Upper lobe of left lung (tissue), 4 donors: ENCODE data around the gene CNTNAP2.

Experiments
- EP300 ChIP-seq, 4 donors: sonication (generic); formaldehyde crosslinking; IDR thresholded peaks; one replicate each; pipeline ENCODE4 v1.5.1; 2017; ENCODE audit warnings: antibody characterized with exemption in 4 of 4, control low read depth in 2 of 4
- POLR2A ChIP-seq, 4 donors: fragments of 450-650 bp; IDR thresholded peaks; one replicate each; pipeline ENCODE4 v1.5.1; 2016 to 2017; ENCODE audit warnings: antibody characterized with exemption in 4 of 4, mild to moderate bottlenecking in 2 of 4
- POLR2AphosphoS5 ChIP-seq, 2 donors: sonication (generic); formaldehyde crosslinking; IDR thresholded peaks; one replicate each; pipeline ENCODE4 v1.5.1; 2017; ENCODE audit warnings: antibody characterized with exemption in 2 of 2
- TF ChIP-seq, protein P1 (sequence below), 6 experiments: fragments of 450-650 bp in 4 of 6; fragments of 200-600 bp in 2 of 6; sonication (generic) in 2 of 6; IDR thresholded peaks; one replicate each; pipeline ENCODE4 v1.5.1; 2016 to 2019; ENCODE audit warnings: antibody characterized with exemption in 6 of 6

DNA sequence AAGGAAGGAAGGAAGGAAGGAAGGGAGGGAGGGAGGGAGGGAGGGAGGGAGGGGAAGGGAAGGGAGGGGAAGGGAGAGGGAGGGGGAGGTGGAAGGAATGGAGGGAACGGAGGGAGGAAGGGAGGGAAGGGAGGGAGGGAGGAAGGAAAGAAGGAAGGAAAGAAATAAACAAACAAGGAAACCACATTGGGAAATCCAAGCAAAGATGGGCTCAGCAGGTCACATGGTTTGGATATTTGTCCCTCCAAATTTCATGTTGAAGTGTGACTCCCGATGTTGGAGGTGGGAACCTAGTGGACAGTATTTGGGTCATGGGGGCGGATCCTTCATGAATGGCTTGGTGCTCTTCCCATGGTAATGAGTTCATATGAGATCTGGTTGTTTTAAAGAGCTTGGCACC, 2019.4 kb downstream of the CNTNAP2 start:
- TF ChIP-seq POLR2A (IDR thresholded peaks at IDR 0.05) (no peak), POLR2AphosphoS5 (IDR thresholded peaks at IDR 0.05) (no peak), EP300 (IDR thresholded peaks at IDR 0.05) (no peak)
- TF ChIP-seq, protein P1, sequence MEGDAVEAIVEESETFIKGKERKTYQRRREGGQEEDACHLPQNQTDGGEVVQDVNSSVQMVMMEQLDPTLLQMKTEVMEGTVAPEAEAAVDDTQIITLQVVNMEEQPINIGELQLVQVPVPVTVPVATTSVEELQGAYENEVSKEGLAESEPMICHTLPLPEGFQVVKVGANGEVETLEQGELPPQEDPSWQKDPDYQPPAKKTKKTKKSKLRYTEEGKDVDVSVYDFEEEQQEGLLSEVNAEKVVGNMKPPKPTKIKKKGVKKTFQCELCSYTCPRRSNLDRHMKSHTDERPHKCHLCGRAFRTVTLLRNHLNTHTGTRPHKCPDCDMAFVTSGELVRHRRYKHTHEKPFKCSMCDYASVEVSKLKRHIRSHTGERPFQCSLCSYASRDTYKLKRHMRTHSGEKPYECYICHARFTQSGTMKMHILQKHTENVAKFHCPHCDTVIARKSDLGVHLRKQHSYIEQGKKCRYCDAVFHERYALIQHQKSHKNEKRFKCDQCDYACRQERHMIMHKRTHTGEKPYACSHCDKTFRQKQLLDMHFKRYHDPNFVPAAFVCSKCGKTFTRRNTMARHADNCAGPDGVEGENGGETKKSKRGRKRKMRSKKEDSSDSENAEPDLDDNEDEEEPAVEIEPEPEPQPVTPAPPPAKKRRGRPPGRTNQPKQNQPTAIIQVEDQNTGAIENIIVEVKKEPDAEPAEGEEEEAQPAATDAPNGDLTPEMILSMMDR (IDR thresholded peaks at IDR 0.05): no peak
